ENCODE measurements around the gene RRP12. TPM values are rescaled to one million over a fixed set of nuclear protein-coding genes. Genes with fewer than 3 reads are reported as not detected.

RRP12 gene
- total and polyA plus RNA-seq, 4 donors = 12.7 to 44.2 (median 21.8) TPM

DNA sequence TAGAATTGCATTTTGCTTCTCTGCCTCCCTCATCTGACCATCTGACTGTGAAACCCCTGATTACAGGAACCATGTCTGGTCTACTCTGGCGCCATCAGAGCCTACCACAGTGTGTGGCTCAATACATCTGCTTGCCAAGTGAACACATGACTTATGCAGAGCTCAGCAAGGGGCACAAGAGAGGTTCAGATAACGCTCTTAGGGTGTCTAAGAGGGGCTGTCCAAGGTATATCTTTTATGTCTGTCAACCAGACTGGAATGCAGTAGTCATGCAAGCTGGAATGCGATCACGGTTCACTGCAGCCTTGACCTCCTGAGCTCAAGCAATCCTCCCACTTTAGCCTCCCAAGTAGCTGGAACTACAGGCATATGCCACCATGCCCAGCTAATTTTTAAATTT, 10.3 kb upstream of the RRP12 start:
- H3K9ac ChIP-seq (ENCODE audit: insufficient read depth in 1 of 2, low read length in 2 of 2) = no peak overlapping the region
- WGBS, 2 donors = 61 to 70% methylated on average over 4 of the region's 4 CpGs
- no peak overlapping the region for H3K4me3 ChIP-seq
- ATAC-seq (ENCODE audit: insufficient read depth, low FRiP score) = no peak
- H3K9me3 ChIP-seq (ENCODE audit: control insufficient read depth in 4 of 4, insufficient read depth in 3 of 4, low read length in 3 of 4) = no peaks in the 10 kb centered on the region
- H3K36me3 ChIP-seq (ENCODE audit: control insufficient read depth in 4 of 4, insufficient read depth in 4 of 4, low read length in 4 of 4) = no peaks in the 10 kb centered on the region
- peaks cover 0 to 4% (median 0%) of the 10 kb centered on the region in 5 donors for H3K4me1 ChIP-seq (ENCODE audit: control insufficient read depth in 5 of 5, insufficient read depth in 5 of 5, low read length in 5 of 5)
- no peak overlapping the region for H3K27ac ChIP-seq (ENCODE audit: low read depth in 1 of 2, low read length in 1 of 2)
- TF ChIP-seq, protein P1, sequence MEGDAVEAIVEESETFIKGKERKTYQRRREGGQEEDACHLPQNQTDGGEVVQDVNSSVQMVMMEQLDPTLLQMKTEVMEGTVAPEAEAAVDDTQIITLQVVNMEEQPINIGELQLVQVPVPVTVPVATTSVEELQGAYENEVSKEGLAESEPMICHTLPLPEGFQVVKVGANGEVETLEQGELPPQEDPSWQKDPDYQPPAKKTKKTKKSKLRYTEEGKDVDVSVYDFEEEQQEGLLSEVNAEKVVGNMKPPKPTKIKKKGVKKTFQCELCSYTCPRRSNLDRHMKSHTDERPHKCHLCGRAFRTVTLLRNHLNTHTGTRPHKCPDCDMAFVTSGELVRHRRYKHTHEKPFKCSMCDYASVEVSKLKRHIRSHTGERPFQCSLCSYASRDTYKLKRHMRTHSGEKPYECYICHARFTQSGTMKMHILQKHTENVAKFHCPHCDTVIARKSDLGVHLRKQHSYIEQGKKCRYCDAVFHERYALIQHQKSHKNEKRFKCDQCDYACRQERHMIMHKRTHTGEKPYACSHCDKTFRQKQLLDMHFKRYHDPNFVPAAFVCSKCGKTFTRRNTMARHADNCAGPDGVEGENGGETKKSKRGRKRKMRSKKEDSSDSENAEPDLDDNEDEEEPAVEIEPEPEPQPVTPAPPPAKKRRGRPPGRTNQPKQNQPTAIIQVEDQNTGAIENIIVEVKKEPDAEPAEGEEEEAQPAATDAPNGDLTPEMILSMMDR (IDR thresholded peaks at IDR 0.05; ENCODE audit: control extremely low read depth, extremely low read depth) = no peak
- DNase-seq = no peak
- no peaks in the 10 kb centered on the region for H3K27me3 ChIP-seq (ENCODE audit: control insufficient read depth in 3 of 3, insufficient read depth in 3 of 3, low read length in 2 of 3)

DNA sequence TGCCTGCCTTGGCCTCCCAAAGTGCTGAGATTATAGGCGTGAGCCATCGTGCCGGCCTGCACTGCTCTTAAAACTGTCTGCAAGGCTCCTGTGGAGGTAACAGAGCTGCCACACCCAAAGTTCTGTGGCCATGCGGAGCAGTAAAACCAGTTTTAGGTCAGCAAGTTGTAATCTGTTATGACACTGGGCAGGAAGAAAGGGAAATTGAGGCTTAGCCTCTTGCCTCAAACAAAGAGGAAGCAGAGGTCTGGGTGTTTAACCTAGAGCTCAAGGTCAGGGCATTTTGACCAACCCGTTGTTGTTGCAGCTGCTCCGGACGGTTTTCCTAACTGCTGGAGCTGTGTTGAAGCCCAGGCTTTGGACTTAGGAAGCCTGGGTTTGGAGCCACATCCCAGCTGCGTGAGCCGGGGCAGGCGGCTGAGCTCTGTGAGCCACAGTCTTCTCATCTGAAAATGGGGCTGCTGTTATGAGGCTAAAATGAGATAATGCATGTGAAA, 7.4 kb upstream of the RRP12 start:
- H3K36me3 ChIP-seq (ENCODE audit: control insufficient read depth in 4 of 4, insufficient read depth in 4 of 4, low read length in 4 of 4) = no peaks in the 10 kb centered on the region
- TF ChIP-seq, protein P1 (IDR thresholded peaks at IDR 0.05; ENCODE audit: control extremely low read depth, extremely low read depth) = no peak
- no peaks in the 10 kb centered on the region for H3K9me3 ChIP-seq (ENCODE audit: control insufficient read depth in 4 of 4, insufficient read depth in 3 of 4, low read length in 3 of 4)
- no peak for DNase-seq
- H3K9ac ChIP-seq (ENCODE audit: insufficient read depth in 1 of 2, low read length in 2 of 2) = no peak overlapping the region
- H3K4me3 ChIP-seq = no peak overlapping the region
- ATAC-seq (ENCODE audit: insufficient read depth, low FRiP score) = peak; percentile 12
- peak overlapping the region in 1 of 2 donors; percentile 12 for H3K27ac ChIP-seq (ENCODE audit: low read depth in 1 of 2, low read length in 1 of 2)
- WGBS, 2 donors = 31 to 56% methylated on average over 10 of the region's 10 CpGs
- no peaks in the 10 kb centered on the region for H3K27me3 ChIP-seq (ENCODE audit: control insufficient read depth in 3 of 3, insufficient read depth in 3 of 3, low read length in 2 of 3)
- peaks cover 0 to 4% (median 0%) of the 10 kb centered on the region in 5 donors for H3K4me1 ChIP-seq (ENCODE audit: control insufficient read depth in 5 of 5, insufficient read depth in 5 of 5, low read length in 5 of 5)

DNA sequence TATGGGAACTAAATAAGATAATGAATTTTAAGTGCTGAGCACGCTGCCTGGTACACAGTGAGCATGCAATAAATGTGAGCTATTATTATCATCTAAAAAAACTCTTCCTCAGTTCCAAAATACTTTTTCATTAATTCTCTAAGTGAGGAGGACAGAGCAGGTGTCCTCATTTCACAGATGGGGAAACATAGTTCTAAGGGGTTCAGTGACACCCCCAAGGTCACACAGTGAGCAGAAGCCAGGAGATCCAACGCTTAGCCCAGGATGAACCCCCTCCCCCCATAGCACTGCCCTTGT, 6.8 kb upstream of the RRP12 start:
- no peak overlapping the region for H3K9ac ChIP-seq (ENCODE audit: insufficient read depth in 1 of 2, low read length in 2 of 2)
- H3K4me1 ChIP-seq (ENCODE audit: control insufficient read depth in 5 of 5, insufficient read depth in 5 of 5, low read length in 5 of 5) = peaks cover 0 to 4% (median 0%) of the 10 kb centered on the region in 5 donors
- no peaks in the 10 kb centered on the region for H3K27me3 ChIP-seq (ENCODE audit: control insufficient read depth in 3 of 3, insufficient read depth in 3 of 3, low read length in 2 of 3)
- no peak overlapping the region for H3K4me3 ChIP-seq
- ATAC-seq (ENCODE audit: insufficient read depth, low FRiP score) (no peak), DNase-seq (no peak)
- H3K36me3 ChIP-seq (ENCODE audit: control insufficient read depth in 4 of 4, insufficient read depth in 4 of 4, low read length in 4 of 4) = no peaks in the 10 kb centered on the region
- TF ChIP-seq, protein P1 (IDR thresholded peaks at IDR 0.05; ENCODE audit: control extremely low read depth, extremely low read depth) = no peak
- H3K9me3 ChIP-seq (ENCODE audit: control insufficient read depth in 4 of 4, insufficient read depth in 3 of 4, low read length in 3 of 4) = no peaks in the 10 kb centered on the region
- WGBS, 2 donors = 69 to 72% methylated on average over 2 of the region's 2 CpGs
- H3K27ac ChIP-seq (ENCODE audit: low read depth in 1 of 2, low read length in 1 of 2) = peak overlapping the region in 1 of 2 donors; percentile 56

All from lung (tissue), 12 donors.